Endothelial cell of umbilical vein (primary cell): ENCODE results near the gene FSIP1.

Source experiments
- EZH2 ChIP-seq: IDR thresholded peaks from 2 replicates; pipeline ENCODE4 v1.6.1; 2012; ENCODE audit warnings: borderline replicate concordance, low read depth, mild to moderate bottlenecking, moderate library complexity, low read length, inconsistent platforms; ENCODE audit not compliant: severe bottlenecking
- FOS ChIP-seq: IDR thresholded peaks from 2 replicates; pipeline ENCODE4 v1.6.1; 2011; ENCODE audit warnings: mild to moderate bottlenecking, low read length, moderate library complexity, borderline replicate concordance; ENCODE audit not compliant: insufficient read depth
- GATA2 ChIP-seq: IDR thresholded peaks from 2 replicates; pipeline ENCODE4 v1.7.0; 2011; ENCODE audit warnings: low read depth, mild to moderate bottlenecking, moderate library complexity, mixed read lengths, low read length; ENCODE audit not compliant: insufficient read length, insufficient read depth
- JUN ChIP-seq: IDR thresholded peaks from 2 replicates; pipeline ENCODE4 v1.6.1; 2011; ENCODE audit warnings: borderline replicate concordance, low read depth; ENCODE audit not compliant: insufficient read length, insufficient read depth
- POLR2A ChIP-seq: IDR thresholded peaks from 2 replicates; pipeline ENCODE4 v1.6.1; 2012; ENCODE audit warnings: low read depth, mild to moderate bottlenecking, control low read depth, low read length
- TF ChIP-seq, protein P1 (sequence below), 2 donors: IDR thresholded peaks; 1 replicate in 1 of 2; 2 replicates in 1 of 2; pipeline ENCODE4 v1.5.1; 2011; ENCODE audit warnings: low read length in 2 of 2, mild to moderate bottlenecking in 2 of 2, moderate library complexity in 2 of 2, control low read depth in 1 of 2, inconsistent platforms in 1 of 2, low read depth in 1 of 2; ENCODE audit not compliant: insufficient read depth in 1 of 2; ENCODE audit errors: extremely low read depth in 1 of 2

DNA sequence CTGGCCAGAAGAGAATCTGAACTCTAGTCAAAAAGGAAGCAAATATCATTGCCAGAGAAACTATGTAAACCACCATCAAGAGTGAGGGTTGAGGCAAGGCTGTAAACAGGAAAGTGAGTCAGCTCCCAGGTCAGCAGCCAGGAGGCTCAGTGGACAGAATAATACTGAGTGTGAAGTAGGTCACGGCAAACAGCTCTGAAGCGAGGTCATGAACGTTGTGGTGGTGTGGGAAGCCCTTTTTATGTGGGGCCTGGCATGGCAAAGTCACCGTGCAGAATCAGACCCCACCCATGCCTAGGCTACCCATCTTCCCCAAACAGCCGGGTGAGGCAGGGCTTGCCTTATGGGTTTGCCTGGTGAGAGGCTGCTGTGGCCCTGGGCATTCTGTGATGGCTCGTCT is 157.8 kb downstream of the FSIP1 start:
- TF ChIP-seq, protein P1, sequence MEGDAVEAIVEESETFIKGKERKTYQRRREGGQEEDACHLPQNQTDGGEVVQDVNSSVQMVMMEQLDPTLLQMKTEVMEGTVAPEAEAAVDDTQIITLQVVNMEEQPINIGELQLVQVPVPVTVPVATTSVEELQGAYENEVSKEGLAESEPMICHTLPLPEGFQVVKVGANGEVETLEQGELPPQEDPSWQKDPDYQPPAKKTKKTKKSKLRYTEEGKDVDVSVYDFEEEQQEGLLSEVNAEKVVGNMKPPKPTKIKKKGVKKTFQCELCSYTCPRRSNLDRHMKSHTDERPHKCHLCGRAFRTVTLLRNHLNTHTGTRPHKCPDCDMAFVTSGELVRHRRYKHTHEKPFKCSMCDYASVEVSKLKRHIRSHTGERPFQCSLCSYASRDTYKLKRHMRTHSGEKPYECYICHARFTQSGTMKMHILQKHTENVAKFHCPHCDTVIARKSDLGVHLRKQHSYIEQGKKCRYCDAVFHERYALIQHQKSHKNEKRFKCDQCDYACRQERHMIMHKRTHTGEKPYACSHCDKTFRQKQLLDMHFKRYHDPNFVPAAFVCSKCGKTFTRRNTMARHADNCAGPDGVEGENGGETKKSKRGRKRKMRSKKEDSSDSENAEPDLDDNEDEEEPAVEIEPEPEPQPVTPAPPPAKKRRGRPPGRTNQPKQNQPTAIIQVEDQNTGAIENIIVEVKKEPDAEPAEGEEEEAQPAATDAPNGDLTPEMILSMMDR (IDR thresholded peaks at IDR 0.05; ENCODE audit: extremely low read depth in 1 of 2, insufficient read depth in 1 of 2, low read depth in 1 of 2, low read length in 2 of 2) = no peak
- TF ChIP-seq EZH2 = no peak
- peak; percentile 76 for TF ChIP-seq POLR2A
- peak; percentile 95 for TF ChIP-seq JUN
- peak; percentile 96 for TF ChIP-seq FOS
- peak; percentile 65 for TF ChIP-seq GATA2
